H1 (cell line): ENCODE data around the gene TSPAN2. TPM values are rescaled to one million over a fixed set of nuclear protein-coding genes. Genes with fewer than 3 reads are reported as not detected.

Experiments
- ASH2L ChIP-seq: fragments of 200-600, 300-600 bp; sonication (generic); IDR thresholded peaks from one replicate; pipeline ENCODE4 v1.7.1; 2017; ENCODE audit warnings: low read length
- ATF3 ChIP-seq: IDR thresholded peaks from 2 replicates; pipeline ENCODE4 v1.6.1; 2011; ENCODE audit warnings: low read depth, mild to moderate bottlenecking, low read length; ENCODE audit not compliant: insufficient read depth
- FOSL1 ChIP-seq: IDR thresholded peaks from 2 replicates; pipeline ENCODE4 v1.6.1; 2011; ENCODE audit warnings: mild to moderate bottlenecking, low read depth, low read length, moderate library complexity; ENCODE audit not compliant: insufficient read depth
- GABPA ChIP-seq: IDR thresholded peaks from 2 replicates; pipeline ENCODE4 v1.6.1; 2011; ENCODE audit warnings: mild to moderate bottlenecking, low read length, moderate library complexity, borderline replicate concordance; ENCODE audit not compliant: insufficient read depth
- KDM5A ChIP-seq: fragments of 200-600 bp; IDR thresholded peaks from 2 replicates; pipeline ENCODE4 v1.7.1; 2012; ENCODE audit warnings: mild to moderate bottlenecking, low read length, inconsistent platforms, mixed read lengths
- TCF12 ChIP-seq: IDR thresholded peaks from 2 replicates; pipeline ENCODE4 v1.6.1; 2011; ENCODE audit warnings: low read depth, mild to moderate bottlenecking, low read length
- polyA plus RNA-seq, 7 experiments: library from polyadenylated mRNA; depleted of rRNA in 3 of 7; stranded (reverse) in 5 of 7; unstranded in 2 of 7; fragments of >200 nt in 5 of 7; fragments of 200-250 nt in 2 of 7; gene quantifications; 1 replicate in 5 of 7; 2 replicates in 1 of 7; 4 replicates in 1 of 7; pipeline versions ENCODE4 v1.2.1 to v1.2.3, GENCODE V29; 2011 to 2013; ENCODE audit warnings: missing spikeins in 2 of 7, mixed read lengths in 2 of 7
- total RNA-seq: library from RNA; stranded (reverse); fragmentation: NEBNext Ultra II Directional; extraction: Animal tissue kit (Norgen Biotek cat#: 25700); gene quantifications from 2 replicates; pipeline ENCODE4 v1.2.1, GENCODE V29; 2021

TSPAN2 gene
- total and polyA plus RNA-seq, 2 of the 8 experiments (the other 6 are each of a cell fraction or from before 2014, with no cell fraction given), result 7.4 to 14.2 TPM

- TF ChIP-seq GABPA (no peak), ATF3 (no peak), ASH2L (no peak), FOSL1 (no peak), KDM5A (no peak), TCF12 (no peak)
- TF ChIP-seq, all 59 proteins: peak for 0
Measured at GRCh38 chr1:115051850-115052249, 37.5 kb downstream of the TSPAN2 start (continued).
